Measurements from ENCODE around the gene ABCC11.

GRCh38 chr16:48197294-48197693, 50.0 kb downstream of the ABCC11 start:
- no peak for TF ChIP-seq CTCF (IDR thresholded peaks at IDR 0.05 in 4 of 5, conservative IDR thresholded peaks at IDR 0.05 in 1 of 5)
- no peak for TF ChIP-seq POLR2A (IDR thresholded peaks at IDR 0.05)

All from gastrocnemius medialis (tissue), 4 donors.